Measurements from ENCODE around the gene NRBF2. TPM values are rescaled to one million over a fixed set of nuclear protein-coding genes. Genes with fewer than 3 reads are reported as not detected.

Gene NRBF2
- polyA plus RNA-seq, 4 donors, result 23.7 to 27.8 (median 27.4) TPM

DNA sequence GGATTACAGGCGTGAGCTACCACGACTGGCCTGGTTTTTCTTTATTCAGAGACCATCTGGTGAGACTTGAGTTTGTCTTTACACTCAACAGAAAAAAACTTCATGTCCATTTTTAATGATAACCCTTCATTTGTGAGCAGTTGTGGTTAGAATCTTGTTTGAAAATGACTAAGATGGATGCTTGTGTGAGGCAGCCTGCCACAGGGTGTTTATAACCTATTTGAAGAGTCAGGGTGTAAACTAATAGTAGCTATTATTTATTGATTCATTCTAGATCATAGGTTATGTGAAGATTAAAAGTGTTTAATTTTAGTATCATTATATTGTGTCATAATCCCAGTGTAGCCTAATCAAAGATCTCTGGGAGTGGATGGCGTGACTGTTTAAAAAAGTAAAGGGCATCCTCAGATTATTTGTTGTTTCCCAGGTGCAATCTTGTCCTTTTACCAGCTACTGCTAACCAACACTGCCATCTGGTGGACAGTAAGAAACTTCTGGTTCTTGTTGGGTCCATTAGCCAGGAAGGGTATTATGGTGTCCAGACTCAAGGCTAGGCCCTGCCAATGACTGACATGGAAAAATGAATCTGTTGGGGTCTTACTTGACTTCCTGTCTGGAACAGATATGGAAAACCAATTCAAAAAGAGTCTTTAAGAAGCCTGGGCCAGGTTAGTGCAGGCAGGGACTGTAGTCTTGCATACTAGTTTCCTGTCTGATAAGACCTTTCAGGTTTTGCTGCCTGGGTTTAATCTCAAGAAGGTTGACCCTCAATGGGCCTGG is 24.9 kb downstream of the NRBF2 start:
- peak; percentile 63 to 74 (median 70) for DNase-seq (ENCODE audit: low read depth in 4 of 4, low spot score in 3 of 4)

DNA sequence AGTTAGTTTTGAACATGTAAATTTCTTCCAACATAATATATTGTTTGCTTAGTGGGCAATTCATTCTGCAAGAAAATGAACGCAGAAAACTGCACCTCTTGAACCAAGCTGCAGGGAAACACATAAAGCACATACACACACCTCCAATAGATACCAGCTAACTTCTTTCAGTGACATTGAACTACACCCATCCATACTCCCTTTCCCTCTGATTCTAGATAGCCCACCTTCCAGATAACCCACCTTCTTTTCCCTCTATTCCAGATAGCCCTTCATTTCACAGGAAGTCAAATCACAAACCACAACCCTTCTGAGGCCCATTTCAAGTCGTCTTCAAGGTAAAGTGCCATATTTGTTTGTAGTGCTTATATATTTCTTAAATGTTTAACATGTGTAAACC is 28.5 kb downstream of the NRBF2 start:
- no peak for DNase-seq (ENCODE audit: low read depth in 4 of 4, low spot score in 3 of 4)

- no peak for DNase-seq (ENCODE audit: low read depth in 4 of 4, low spot score in 3 of 4)
These were observed 31.1 kb downstream of the NRBF2 start for GRCh38 chr10:63164166-63164623.

DNA sequence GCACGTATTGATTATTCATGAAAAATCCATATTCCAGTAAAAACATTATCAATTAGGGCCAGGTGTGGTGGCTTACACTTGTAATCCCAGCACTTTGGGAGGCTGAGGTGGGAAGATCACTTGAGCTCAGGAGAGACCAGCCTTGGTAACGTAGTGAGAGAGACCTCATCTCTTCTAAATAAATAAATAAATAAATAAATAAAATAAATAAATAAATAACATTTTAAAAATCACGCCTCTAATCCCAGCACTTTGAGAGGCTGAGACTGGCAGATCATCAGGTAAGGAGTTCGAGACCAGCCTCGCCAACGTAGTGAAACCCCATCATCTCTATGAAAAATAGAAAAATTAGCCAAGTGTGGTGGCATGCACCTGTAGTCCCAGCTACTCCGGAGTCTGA is 32.1 kb downstream of the NRBF2 start:
- no peak for DNase-seq (ENCODE audit: low read depth in 4 of 4, low spot score in 3 of 4)

- peak; percentile 59 to 72 (median 65) for DNase-seq (ENCODE audit: low read depth in 4 of 4, low spot score in 3 of 4)
These were observed 33.7 kb downstream of the NRBF2 start for GRCh38 chr10:63166742-63167258.

- DNase-seq (ENCODE audit: low read depth in 4 of 4, low spot score in 3 of 4), result no peak
These were observed 35.8 kb downstream of the NRBF2 start for GRCh38 chr10:63168821-63169462.

DNA sequence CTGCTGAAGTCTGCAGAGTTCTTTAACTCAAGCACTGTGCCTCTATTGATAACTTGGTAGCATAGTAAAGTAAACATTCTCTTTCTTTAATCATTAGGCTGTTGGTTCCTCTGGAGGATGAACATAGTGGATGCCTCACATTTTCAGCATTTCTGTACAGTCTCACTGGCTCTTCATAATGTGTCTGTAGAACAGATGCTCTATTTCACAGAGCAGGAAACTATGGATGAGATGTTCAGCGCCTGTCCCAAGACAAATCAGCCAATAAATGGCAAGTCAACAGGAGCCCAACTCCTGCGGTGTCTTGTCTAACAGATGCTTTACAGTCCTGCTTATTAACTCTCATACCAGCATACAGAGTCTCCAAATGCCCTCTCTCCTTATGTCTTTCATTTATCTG is 36.5 kb downstream of the NRBF2 start:
- no peak for DNase-seq (ENCODE audit: low read depth in 4 of 4, low spot score in 3 of 4)

GRCh38 chr10:63171255-63171855 is 38.2 kb downstream of the NRBF2 start:
- no peak for DNase-seq (ENCODE audit: low read depth in 4 of 4, low spot score in 3 of 4)

DNA sequence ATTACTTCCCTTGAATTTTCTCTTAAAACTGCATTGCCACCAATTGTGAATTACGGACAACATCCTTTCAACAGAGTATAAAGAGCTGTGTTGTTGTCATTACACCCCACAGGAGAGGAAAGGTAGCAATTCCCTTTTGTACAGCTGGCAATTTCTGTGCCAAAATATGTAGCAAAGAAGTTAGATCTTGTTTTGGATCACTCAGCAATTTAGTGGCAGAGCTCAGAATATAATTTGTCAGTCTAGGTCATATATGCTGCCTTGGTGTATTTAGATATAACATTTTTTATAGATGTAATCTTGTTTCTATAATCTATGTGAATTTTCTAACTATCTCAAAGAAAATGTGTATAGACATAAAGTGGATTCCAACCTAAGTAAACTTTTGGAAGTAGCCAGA is 38.8 kb downstream of the NRBF2 start:
- DNase-seq (ENCODE audit: low read depth in 4 of 4, low spot score in 3 of 4), result no peak

GRCh38 chr10:63173468-63174232 is 40.5 kb downstream of the NRBF2 start:
- DNase-seq (ENCODE audit: low read depth in 4 of 4, low spot score in 3 of 4), result no peak

- DNase-seq (ENCODE audit: low read depth in 4 of 4, low spot score in 3 of 4), result no peak
These were observed 42.4 kb downstream of the NRBF2 start for GRCh38 chr10:63175534-63175933.

DNA sequence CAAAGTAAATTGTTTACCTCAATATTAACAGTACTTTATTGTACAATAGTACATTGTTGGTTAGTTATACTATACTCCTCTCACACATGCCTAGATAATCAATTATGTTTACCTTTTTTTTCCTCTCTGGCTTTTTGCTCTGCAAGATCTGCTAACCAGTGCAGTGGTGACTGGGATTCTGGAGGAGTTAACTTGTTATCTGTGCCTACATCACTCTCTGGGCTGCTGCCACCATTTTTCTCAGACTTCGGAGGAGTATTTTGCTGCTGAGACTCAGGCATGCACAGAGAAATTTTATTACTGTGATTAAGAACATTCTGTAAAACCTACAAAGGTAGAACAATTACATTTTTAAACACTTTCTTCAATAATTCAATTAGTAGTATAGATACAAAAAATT is 59.7 kb downstream of the NRBF2 start:
- DNase-seq (ENCODE audit: low read depth in 4 of 4, low spot score in 3 of 4), result no peak

DNA sequence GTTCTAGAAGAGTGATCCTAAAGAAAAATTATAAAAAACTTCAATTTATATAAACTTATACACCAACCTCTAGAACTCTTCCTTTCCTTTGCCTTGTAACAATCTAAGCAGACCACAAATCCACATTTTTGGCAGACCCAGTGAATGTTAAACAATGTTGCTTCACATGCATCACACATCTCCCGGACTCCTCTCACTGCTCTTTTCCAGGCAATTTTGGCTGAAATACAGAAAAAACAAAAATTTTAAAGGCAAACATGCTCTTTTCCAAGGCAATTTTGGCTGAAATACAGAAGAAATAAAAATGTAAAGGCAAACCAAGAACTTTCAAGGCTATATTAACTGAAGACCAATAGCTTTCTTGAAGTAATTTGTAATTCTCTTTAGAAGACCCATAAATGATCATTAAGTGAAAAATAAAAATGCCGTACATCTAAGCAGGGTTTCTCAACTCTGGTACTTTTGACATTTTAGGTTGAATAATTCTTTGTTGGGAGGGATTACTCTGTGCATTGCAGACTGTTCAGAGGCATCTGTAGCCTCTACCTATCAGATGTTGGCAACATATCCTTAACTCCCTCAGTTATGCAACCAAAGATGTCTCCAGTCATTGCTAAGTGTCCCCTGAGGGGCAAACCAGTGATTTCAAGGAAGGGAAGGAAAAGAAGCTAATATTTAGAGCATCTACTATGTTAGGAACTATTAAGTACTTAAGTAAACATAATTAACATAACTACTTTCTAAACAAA is 64.4 kb downstream of the NRBF2 start:
- DNase-seq (ENCODE audit: low read depth in 4 of 4, low spot score in 3 of 4), result peak in 1 of 4 donors; percentile 43

DNA sequence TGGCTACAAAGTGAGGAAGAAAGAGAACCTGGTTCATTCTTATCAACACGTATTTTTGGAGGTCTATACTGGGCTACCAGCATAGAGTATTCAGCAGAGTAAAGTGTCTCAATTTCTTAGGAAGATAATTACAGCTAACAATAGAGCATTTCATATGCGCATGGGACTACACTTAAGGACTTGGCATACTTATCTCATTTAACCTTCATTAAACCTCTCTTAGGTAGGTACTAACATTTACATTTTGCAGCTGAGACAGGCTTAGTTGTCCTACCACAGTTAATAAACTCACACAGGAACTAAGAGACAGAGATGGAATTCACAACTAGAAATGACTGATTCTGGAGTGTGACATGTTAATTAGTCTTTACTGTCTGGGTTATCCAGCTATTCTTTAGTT is 66.6 kb downstream of the NRBF2 start:
- no peak for DNase-seq (ENCODE audit: low read depth in 4 of 4, low spot score in 3 of 4)

GRCh38 chr10:63200431-63200830 is 67.3 kb downstream of the NRBF2 start:
- no peak for DNase-seq (ENCODE audit: low read depth in 4 of 4, low spot score in 3 of 4)

- no peak for DNase-seq (ENCODE audit: low read depth in 4 of 4, low spot score in 3 of 4)
These were observed 68.0 kb downstream of the NRBF2 start for GRCh38 chr10:63201118-63201517.

Data from right renal pelvis (tissue), 4 donors.